Measurements from ENCODE around the gene AKT3. TPM values are rescaled to one million over a fixed set of nuclear protein-coding genes. Genes with fewer than 3 reads are reported as not detected.

AKT3 gene
- total RNA-seq, 1 experiment from 2014 or later: 133 TPM

- DNase-seq: no peak
- H3F3A ChIP-seq (ENCODE audit: insufficient read depth, low read depth): 0 out of 2 replicates have a peak, but pooled peaks cover 4% of the 10 kb centered on the region
- intact Hi-C loops (cut with micrococcal nuclease; ENCODE audit: unreplicated experiment): no loop called here
- H3K9me3 ChIP-seq (ENCODE audit: insufficient read depth, low read depth): peaks cover 7% of the 10 kb centered on the region; the same call in 1 of the 2 replicates
- no peak for TF ChIP-seq EZH2 (IDR thresholded peaks at IDR 0.05; ENCODE audit: low read depth)
- no peak for TF ChIP-seq CTCF (conservative IDR thresholded peaks at IDR 0.05)
- CTCF ChIA-PET: no interaction called here
- no peak overlapping the region for H2AFZ ChIP-seq
- BruUV-seq (replicated peaks): no TSS peak
- H4K20me1 ChIP-seq (ENCODE audit: insufficient read depth): no peaks in the 10 kb centered on the region
- H3K27me3 ChIP-seq (ENCODE audit: insufficient read depth, low read depth): no peaks in the 10 kb centered on the region
- no peak overlapping the region for H3K27ac ChIP-seq
- H3K4me2 ChIP-seq: no peak overlapping the region
- POLR2A ChIA-PET (ENCODE audit: unreplicated experiment): interaction anchor here (0.6 kb wide), 1 partner anchor 19 kb away, joined by 8 read pairs; no protein-coding TSS in a partner anchor
- H3K36me3 ChIP-seq (ENCODE audit: low read depth): peaks cover 30% of the 10 kb centered on the region
- H3K4me1 ChIP-seq (replicated peaks; ENCODE audit: insufficient read depth): no peaks in the 10 kb centered on the region
- no peaks in the 10 kb centered on the region for H3K9me2 ChIP-seq (ENCODE audit: insufficient read depth)
- no peak overlapping the region for H3K4me3 ChIP-seq
- no peaks in the 10 kb centered on the region for H3K79me2 ChIP-seq (ENCODE audit: low read depth)
These were observed 288.3 kb downstream of the AKT3 start for GRCh38 chr1:243561588-243562319.

- intact Hi-C loops (cut with micrococcal nuclease; ENCODE audit: unreplicated experiment): no loop called here
- no peak overlapping the region for H2AFZ ChIP-seq
- H3K9me3 ChIP-seq (ENCODE audit: insufficient read depth, low read depth): peaks cover 7% of the 10 kb centered on the region; the same call in 1 of the 2 replicates
- POLR2A ChIA-PET (ENCODE audit: unreplicated experiment): no interaction called here
- H3K4me3 ChIP-seq: no peak overlapping the region
- H3K9me2 ChIP-seq (ENCODE audit: insufficient read depth): no peaks in the 10 kb centered on the region
- no peaks in the 10 kb centered on the region for H4K20me1 ChIP-seq (ENCODE audit: insufficient read depth)
- no peaks in the 10 kb centered on the region for H3K27me3 ChIP-seq (ENCODE audit: insufficient read depth, low read depth)
- H3K36me3 ChIP-seq (ENCODE audit: low read depth): peaks cover 34% of the 10 kb centered on the region
- H3K4me2 ChIP-seq: no peak overlapping the region
- DNase-seq: no peak
- no TSS peak for BruUV-seq (replicated peaks)
- H3F3A ChIP-seq (ENCODE audit: insufficient read depth, low read depth): 0 out of 2 replicates have a peak, but pooled peaks cover 4% of the 10 kb centered on the region
- no peak overlapping the region for H3K27ac ChIP-seq
- CTCF ChIA-PET: no interaction called here
- TF ChIP-seq CTCF (conservative IDR thresholded peaks at IDR 0.05): no peak
- TF ChIP-seq EZH2 (IDR thresholded peaks at IDR 0.05; ENCODE audit: low read depth): no peak
- no peaks in the 10 kb centered on the region for H3K4me1 ChIP-seq (replicated peaks; ENCODE audit: insufficient read depth)
- no peaks in the 10 kb centered on the region for H3K79me2 ChIP-seq (ENCODE audit: low read depth)
These were observed 290.4 kb downstream of the AKT3 start for GRCh38 chr1:243559575-243560162.

GRCh38 chr1:243558576-243558975, 291.5 kb downstream of the AKT3 start:
- Histone ChIP-seq H3K27me3 (ENCODE audit: insufficient read depth, low read depth) (no peaks in the 10 kb centered on the region), H4K20me1 (ENCODE audit: insufficient read depth) (peaks cover 4% of the 10 kb centered on the region; the same call in 1 of the 2 replicates), H3K79me2 (ENCODE audit: low read depth) (no peaks in the 10 kb centered on the region), H2AFZ (no peak overlapping the region), H3K9me2 (ENCODE audit: insufficient read depth) (no peaks in the 10 kb centered on the region), H3K4me3 (no peak overlapping the region), H3K27ac (no peak overlapping the region), H3K36me3 (ENCODE audit: low read depth) (peaks cover 28% of the 10 kb centered on the region), H3K4me2 (no peak overlapping the region), H3K9me3 (ENCODE audit: insufficient read depth, low read depth) (peaks cover 7% of the 10 kb centered on the region; the same call in 1 of the 2 replicates), H3K4me1 (replicated peaks; ENCODE audit: insufficient read depth) (no peaks in the 10 kb centered on the region), H3F3A (ENCODE audit: insufficient read depth, low read depth) (0 out of 2 replicates have a peak, but pooled peaks cover 4% of the 10 kb centered on the region)
- intact Hi-C loops (cut with micrococcal nuclease; ENCODE audit: unreplicated experiment): no loop called here
- ChIA-PET POLR2A (ENCODE audit: unreplicated experiment) (no interaction called here), CTCF (no interaction called here)
- no TSS peak for BruUV-seq (replicated peaks)
- TF ChIP-seq CTCF (conservative IDR thresholded peaks at IDR 0.05) (no peak), EZH2 (IDR thresholded peaks at IDR 0.05; ENCODE audit: low read depth) (no peak)
- DNase-seq: no peak

Data from PC-9 (cell line).